Natural killer cell treated with Interleukin-12 subunit alpha and Interleukin-12 subunit beta and Interleukin-15 and Interleukin-18, amount 100 ng/mL, for 72 hours (primary cell): Measurements from ENCODE around the gene TRAPPC10. TPM values are rescaled to one million over a fixed set of nuclear protein-coding genes. Genes with fewer than 3 reads are reported as not detected.

ENCODE experiments used
- ATAC-seq, 2 donors: fragments of 150-1000 bp; cut with Tn5 transposase in 1 of 2; sonication (Bioruptor Pico), chemical (Tn5 transposase) in 1 of 2; 2 replicates each; pipeline ENCODE4 v1.10.0; 2021
- DNase-seq: peaks from one replicate; pipeline ENCODE4 v3.0.0; 2022; ENCODE audit warnings: low spot score
- H3K27ac Mint-ChIP-seq, 2 donors: 1 replicate in 1 of 2; 2 replicates in 1 of 2; pipeline ENCODE4 v1.8.0; 2022; ENCODE audit warnings: mixed read lengths in 2 of 2, mild to moderate bottlenecking in 1 of 2, moderate library complexity in 1 of 2
- H3K27me3 Mint-ChIP-seq, 2 donors: 1 replicate in 1 of 2; 2 replicates in 1 of 2; pipeline ENCODE4 v1.8.0; 2022; ENCODE audit warnings: mixed read lengths in 2 of 2
- H3K36me3 Mint-ChIP-seq: one replicate; pipeline ENCODE4 v1.8.0; 2022; ENCODE audit warnings: mixed read lengths
- H3K4me1 Mint-ChIP-seq, 2 donors: 1 replicate in 1 of 2; 2 replicates in 1 of 2; pipeline ENCODE4 v1.8.0; 2022; ENCODE audit warnings: low read depth in 2 of 2, mixed read lengths in 2 of 2, mild to moderate bottlenecking in 1 of 2
- H3K4me3 Mint-ChIP-seq: one replicate; pipeline ENCODE4 v1.8.0; 2022; ENCODE audit warnings: mixed read lengths
- H3K9me3 Mint-ChIP-seq: 2 replicates; pipeline ENCODE4 v1.8.0; 2022; ENCODE audit warnings: mixed read lengths
- total RNA-seq, 2 donors: library from RNA; stranded (reverse); gene quantifications; one replicate each; pipeline ENCODE4 v1.2.3, GENCODE V29; 2022

TRAPPC10 gene
- total RNA-seq, 2 donors from 2014 or later: 90.3 to 148 TPM

- H3K9me3 Mint-ChIP-seq: no peaks in the 10 kb centered on the region
- peaks cover 6% of the 10 kb centered on the region for H3K36me3 Mint-ChIP-seq
- no peaks in the 10 kb centered on the region for H3K27me3 Mint-ChIP-seq
- DNase-seq (no peak), ATAC-seq (no peak)
- H3K27ac Mint-ChIP-seq: peak overlapping the region; percentile 6 to 56
- no peak overlapping the region for H3K4me3 Mint-ChIP-seq
- H3K4me1 Mint-ChIP-seq: peaks cover 30 to 38% of the 10 kb centered on the region in 2 donors
Observed at GRCh38 chr21:44047996-44048560, 36.0 kb downstream of the TRAPPC10 start.

GRCh38 chr21:44049182-44049581 is 37.1 kb downstream of the TRAPPC10 start:
- Mint-ChIP-seq H3K4me1 (peaks cover 29 to 38% of the 10 kb centered on the region in 2 donors), H3K27ac (peak overlapping the region; percentile 5 to 36), H3K27me3 (no peaks in the 10 kb centered on the region), H3K9me3 (no peaks in the 10 kb centered on the region), H3K4me3 (no peak overlapping the region), H3K36me3 (peaks cover 10% of the 10 kb centered on the region)
- ATAC-seq (no peak), DNase-seq (no peak)

- DNase-seq (no peak), ATAC-seq (no peak)
- no peaks in the 10 kb centered on the region for H3K9me3 Mint-ChIP-seq
- no peaks in the 10 kb centered on the region for H3K27me3 Mint-ChIP-seq
- no peak overlapping the region for H3K4me3 Mint-ChIP-seq
- peak overlapping the region; percentile 5 to 36 for H3K27ac Mint-ChIP-seq
- H3K36me3 Mint-ChIP-seq: peaks cover 10% of the 10 kb centered on the region
- H3K4me1 Mint-ChIP-seq: peaks cover 33 to 41% of the 10 kb centered on the region in 2 donors
Observed at GRCh38 chr21:44049606-44050005, 37.5 kb downstream of the TRAPPC10 start.

GRCh38 chr21:44050276-44050675 is 38.2 kb downstream of the TRAPPC10 start:
- DNase-seq: no peak
- Mint-ChIP-seq H3K4me1 (peaks cover 36 to 44% of the 10 kb centered on the region in 2 donors), H3K36me3 (peaks cover 10% of the 10 kb centered on the region), H3K27ac (peak overlapping the region; percentile 5 to 36), H3K9me3 (no peaks in the 10 kb centered on the region), H3K4me3 (no peak overlapping the region), H3K27me3 (no peaks in the 10 kb centered on the region)
- no peak for ATAC-seq

- DNase-seq (no peak), ATAC-seq (peak; percentile 66 to 67)
- peaks cover 15% of the 10 kb centered on the region for H3K36me3 Mint-ChIP-seq
- no peaks in the 10 kb centered on the region for H3K27me3 Mint-ChIP-seq
- peaks cover 43 to 50% of the 10 kb centered on the region in 2 donors for H3K4me1 Mint-ChIP-seq
- no peaks in the 10 kb centered on the region for H3K9me3 Mint-ChIP-seq
- H3K4me3 Mint-ChIP-seq: no peak overlapping the region
- H3K27ac Mint-ChIP-seq: peak overlapping the region in 1 of 2 donors; percentile 39
Observed at GRCh38 chr21:44051462-44051941, 39.4 kb downstream of the TRAPPC10 start.

GRCh38 chr21:44052071-44052829 is 40.1 kb downstream of the TRAPPC10 start:
- Mint-ChIP-seq H3K27me3 (no peaks in the 10 kb centered on the region), H3K9me3 (no peaks in the 10 kb centered on the region), H3K36me3 (peaks cover 21% of the 10 kb centered on the region), H3K4me3 (no peak overlapping the region), H3K27ac (peak overlapping the region in 1 of 2 donors; percentile 7), H3K4me1 (peaks cover 50 to 53% of the 10 kb centered on the region in 2 donors)
- ATAC-seq: no peak
- no peak for DNase-seq

- Mint-ChIP-seq H3K36me3 (peaks cover 18% of the 10 kb centered on the region), H3K4me3 (no peak overlapping the region), H3K27ac (peak overlapping the region in 1 of 2 donors; percentile 7), H3K4me1 (peaks cover 47 to 51% of the 10 kb centered on the region in 2 donors), H3K27me3 (no peaks in the 10 kb centered on the region), H3K9me3 (no peaks in the 10 kb centered on the region)
- ATAC-seq (no peak), DNase-seq (no peak)
Observed at GRCh38 chr21:44052830-44053226, 40.7 kb downstream of the TRAPPC10 start.

GRCh38 chr21:44053567-44053966 is 41.5 kb downstream of the TRAPPC10 start:
- H3K9me3 Mint-ChIP-seq: no peaks in the 10 kb centered on the region
- H3K27ac Mint-ChIP-seq: peak overlapping the region; percentile 22 to 77
- H3K36me3 Mint-ChIP-seq: peaks cover 20% of the 10 kb centered on the region
- H3K27me3 Mint-ChIP-seq: no peaks in the 10 kb centered on the region
- DNase-seq (no peak), ATAC-seq (no peak)
- peaks cover 52 to 53% of the 10 kb centered on the region in 2 donors for H3K4me1 Mint-ChIP-seq
- no peak overlapping the region for H3K4me3 Mint-ChIP-seq

- Mint-ChIP-seq H3K9me3 (no peaks in the 10 kb centered on the region), H3K4me1 (peaks cover 43 to 46% of the 10 kb centered on the region in 2 donors), H3K27me3 (no peaks in the 10 kb centered on the region), H3K36me3 (peaks cover 24% of the 10 kb centered on the region), H3K27ac (peak overlapping the region; percentile 22 to 77), H3K4me3 (no peak overlapping the region)
- DNase-seq: no peak
- no peak for ATAC-seq
Observed at GRCh38 chr21:44054710-44055109, 42.6 kb downstream of the TRAPPC10 start.

- H3K9me3 Mint-ChIP-seq: no peaks in the 10 kb centered on the region
- peaks cover 25% of the 10 kb centered on the region for H3K36me3 Mint-ChIP-seq
- no peak for DNase-seq
- peak overlapping the region; percentile 22 to 68 for H3K27ac Mint-ChIP-seq
- peaks cover 35 to 38% of the 10 kb centered on the region in 2 donors for H3K4me1 Mint-ChIP-seq
- H3K4me3 Mint-ChIP-seq: no peak overlapping the region
- H3K27me3 Mint-ChIP-seq: no peaks in the 10 kb centered on the region
- ATAC-seq: no peak
Observed at GRCh38 chr21:44057055-44057454, 44.9 kb downstream of the TRAPPC10 start.

- Mint-ChIP-seq H3K9me3 (no peaks in the 10 kb centered on the region), H3K4me1 (peaks cover 31 to 38% of the 10 kb centered on the region in 2 donors), H3K36me3 (peaks cover 25% of the 10 kb centered on the region), H3K4me3 (no peak overlapping the region), H3K27me3 (no peaks in the 10 kb centered on the region), H3K27ac (peak overlapping the region; percentile 56 to 68)
- DNase-seq: no peak
- ATAC-seq: peak; percentile 49 to 50
Observed at GRCh38 chr21:44057960-44058651, 46.0 kb downstream of the TRAPPC10 start.

GRCh38 chr21:44058652-44058964 is 46.5 kb downstream of the TRAPPC10 start:
- no peak for ATAC-seq
- Mint-ChIP-seq H3K4me3 (no peak overlapping the region), H3K4me1 (peaks cover 31 to 38% of the 10 kb centered on the region in 2 donors), H3K36me3 (peaks cover 24% of the 10 kb centered on the region), H3K27ac (peak overlapping the region; percentile 56 to 68), H3K27me3 (no peaks in the 10 kb centered on the region), H3K9me3 (no peaks in the 10 kb centered on the region)
- no peak for DNase-seq

GRCh38 chr21:44058981-44059380 is 46.9 kb downstream of the TRAPPC10 start:
- peaks cover 30 to 37% of the 10 kb centered on the region in 2 donors for H3K4me1 Mint-ChIP-seq
- H3K27ac Mint-ChIP-seq: peak overlapping the region in 1 of 2 donors; percentile 56
- ATAC-seq (no peak), DNase-seq (no peak)
- H3K27me3 Mint-ChIP-seq: no peaks in the 10 kb centered on the region
- peaks cover 21% of the 10 kb centered on the region for H3K36me3 Mint-ChIP-seq
- no peak overlapping the region for H3K4me3 Mint-ChIP-seq
- H3K9me3 Mint-ChIP-seq: no peaks in the 10 kb centered on the region

- Mint-ChIP-seq H3K27me3 (no peaks in the 10 kb centered on the region), H3K9me3 (no peaks in the 10 kb centered on the region), H3K36me3 (peaks cover 21% of the 10 kb centered on the region), H3K27ac (no peak overlapping the region), H3K4me3 (no peak overlapping the region), H3K4me1 (peaks cover 30 to 37% of the 10 kb centered on the region in 2 donors)
- ATAC-seq (no peak), DNase-seq (no peak)
Observed at GRCh38 chr21:44059710-44060109, 47.6 kb downstream of the TRAPPC10 start.
